Vagina (tissue), 2 donors: ENCODE data around the gene MYBPHL. TPM values are rescaled to one million over a fixed set of nuclear protein-coding genes. Genes with fewer than 3 reads are reported as not detected.

Experiments used
- DNase-seq, 2 donors: peaks; one replicate each; pipeline ENCODE4 v3.0.0-alpha.2; 2017; ENCODE audit errors: extremely low spot score in 2 of 2
- H3K27ac ChIP-seq: fragments of 200-600 bp; sonication (generic); one replicate; pipeline ENCODE4 v1.5.1; 2019
- H3K27me3 ChIP-seq: fragments of 200-600 bp; sonication (generic); one replicate; pipeline ENCODE4 v1.5.1; 2019
- H3K36me3 ChIP-seq, 2 donors: fragments of 200-600 bp; sonication (generic); one replicate each; pipeline ENCODE4 v1.5.1; 2017 to 2019
- H3K4me1 ChIP-seq: fragments of 200-600 bp; sonication (generic); one replicate; pipeline ENCODE4 v1.5.1; 2019
- H3K4me3 ChIP-seq, 2 donors: fragments of 200-600 bp; sonication (generic); 1 replicate in 1 of 2; 2 replicates in 1 of 2; pipeline ENCODE4 v1.5.1; 2016 to 2019
- H3K9me3 ChIP-seq: fragments of 200-600 bp; sonication (generic); one replicate; pipeline ENCODE4 v1.5.1; 2019
- POLR2A ChIP-seq, 2 donors: fragments of 450-650 bp; IDR thresholded peaks; one replicate each; pipeline ENCODE4 v1.6.1; 2017; ENCODE audit warnings: antibody characterized with exemption in 2 of 2, mild to moderate bottlenecking in 2 of 2, moderate library complexity in 2 of 2
- POLR2AphosphoS5 ChIP-seq, 2 donors: sonication (generic); formaldehyde crosslinking; IDR thresholded peaks; one replicate each; pipeline ENCODE4 v1.9.0; 2017; ENCODE audit warnings: antibody characterized with exemption in 2 of 2, mild to moderate bottlenecking in 2 of 2, low read depth in 1 of 2; ENCODE audit not compliant: insufficient read depth in 1 of 2
- intact Hi-C: fragments of 100-400 bp; cut with DNase I; formaldehyde crosslinking; loops from one replicate; pipeline ENCODE4 v1.15.1; 2023
- total RNA-seq: library from RNA; depleted of rRNA; stranded (reverse); fragments of >200 nt; gene quantifications from one replicate; pipeline ENCODE4 v1.2.3, GENCODE V29; 2016
- TF ChIP-seq, protein P1 (sequence below), 3 experiments: fragments of 450-650 bp in 2 of 3; fragments of 200-600 bp in 1 of 3; sonication (generic) in 1 of 3; IDR thresholded peaks; one replicate each; pipeline ENCODE4 v1.5.1; 2017 to 2019; ENCODE audit warnings: antibody characterized with exemption in 3 of 3, mild to moderate bottlenecking in 2 of 3, moderate library complexity in 2 of 3

MYBPHL gene, protein sequence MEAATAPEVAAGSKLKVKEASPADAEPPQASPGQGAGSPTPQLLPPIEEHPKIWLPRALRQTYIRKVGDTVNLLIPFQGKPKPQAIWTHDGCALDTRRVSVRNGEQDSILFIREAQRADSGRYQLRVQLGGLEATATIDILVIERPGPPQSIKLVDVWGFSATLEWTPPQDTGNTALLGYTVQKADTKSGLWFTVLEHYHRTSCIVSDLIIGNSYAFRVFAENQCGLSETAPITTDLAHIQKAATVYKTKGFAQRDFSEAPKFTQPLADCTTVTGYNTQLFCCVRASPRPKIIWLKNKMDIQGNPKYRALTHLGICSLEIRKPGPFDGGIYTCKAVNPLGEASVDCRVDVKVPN
- total RNA-seq, result not detected

DNA sequence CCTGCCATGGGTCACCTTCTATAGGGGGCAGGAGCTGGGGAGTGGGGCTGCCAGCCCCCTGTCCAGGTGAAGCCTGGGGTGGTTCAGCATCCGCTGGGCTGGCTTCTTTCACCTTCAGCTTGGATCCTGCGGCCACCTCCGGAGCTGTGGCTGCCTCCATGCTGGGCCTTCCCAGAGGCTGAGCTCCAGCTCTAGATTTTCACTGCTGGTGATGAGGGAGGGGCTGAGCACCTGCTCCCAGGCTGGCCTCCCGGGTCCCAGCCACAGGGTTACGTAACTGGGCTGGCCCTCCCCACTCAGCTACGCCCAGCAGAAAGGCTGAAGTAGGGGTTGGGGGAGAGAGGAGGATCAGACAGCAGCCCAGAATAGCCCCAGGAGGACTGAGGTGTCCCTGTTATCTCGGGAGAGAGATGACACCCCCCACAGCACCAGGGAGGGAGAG lies at the start of gene MYBPHL:
MYBPHL (minus strand) TSS at position 180 of the 442 bp plus-strand sequence; CDS start at position 160, 20 bp downstream.
- H3K4me3 ChIP-seq, result no peak within 1 kb of the TSS
- TF ChIP-seq, protein P1, sequence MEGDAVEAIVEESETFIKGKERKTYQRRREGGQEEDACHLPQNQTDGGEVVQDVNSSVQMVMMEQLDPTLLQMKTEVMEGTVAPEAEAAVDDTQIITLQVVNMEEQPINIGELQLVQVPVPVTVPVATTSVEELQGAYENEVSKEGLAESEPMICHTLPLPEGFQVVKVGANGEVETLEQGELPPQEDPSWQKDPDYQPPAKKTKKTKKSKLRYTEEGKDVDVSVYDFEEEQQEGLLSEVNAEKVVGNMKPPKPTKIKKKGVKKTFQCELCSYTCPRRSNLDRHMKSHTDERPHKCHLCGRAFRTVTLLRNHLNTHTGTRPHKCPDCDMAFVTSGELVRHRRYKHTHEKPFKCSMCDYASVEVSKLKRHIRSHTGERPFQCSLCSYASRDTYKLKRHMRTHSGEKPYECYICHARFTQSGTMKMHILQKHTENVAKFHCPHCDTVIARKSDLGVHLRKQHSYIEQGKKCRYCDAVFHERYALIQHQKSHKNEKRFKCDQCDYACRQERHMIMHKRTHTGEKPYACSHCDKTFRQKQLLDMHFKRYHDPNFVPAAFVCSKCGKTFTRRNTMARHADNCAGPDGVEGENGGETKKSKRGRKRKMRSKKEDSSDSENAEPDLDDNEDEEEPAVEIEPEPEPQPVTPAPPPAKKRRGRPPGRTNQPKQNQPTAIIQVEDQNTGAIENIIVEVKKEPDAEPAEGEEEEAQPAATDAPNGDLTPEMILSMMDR (IDR thresholded peaks at IDR 0.05), result no peak
- TF ChIP-seq POLR2A (IDR thresholded peaks at IDR 0.05) (no peak), POLR2AphosphoS5 (IDR thresholded peaks at IDR 0.05; ENCODE audit: insufficient read depth in 1 of 2, low read depth in 1 of 2) (no peak)
- DNase-seq, result no peak
- intact Hi-C loops, result no loop called here
- H3K27me3 ChIP-seq, result no peaks in the 10 kb centered on the region
- H3K36me3 ChIP-seq, result no peaks in the 10 kb centered on the region
- no peaks in the 10 kb centered on the region for H3K9me3 ChIP-seq
- no peak within 1 kb of the TSS for H3K27ac ChIP-seq
- H3K4me1 ChIP-seq, result no peaks in the 10 kb centered on the region

DNA sequence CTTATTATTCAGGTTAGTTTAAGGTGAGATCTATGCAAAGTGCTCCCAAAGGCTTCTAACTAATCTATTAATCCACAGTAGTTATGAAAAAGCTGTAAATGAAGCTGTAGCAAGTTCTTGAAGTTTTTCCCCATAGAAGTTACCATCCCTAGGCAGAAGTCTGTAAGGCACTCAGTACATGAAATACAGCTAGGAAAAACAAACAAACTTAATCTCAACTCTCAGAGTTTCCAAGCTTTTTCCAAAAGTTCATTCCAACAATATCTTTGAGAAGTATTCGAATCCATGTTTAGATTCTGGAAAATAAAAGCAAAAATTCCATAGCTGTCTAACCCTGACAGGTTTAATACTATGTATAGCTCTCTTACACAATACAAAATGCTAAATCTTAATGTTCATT lies 49.7 kb upstream of the MYBPHL start:
- no peak overlapping the region for H3K27ac ChIP-seq
- DNase-seq, result no peak
- no peaks in the 10 kb centered on the region for H3K36me3 ChIP-seq
- H3K4me3 ChIP-seq, result no peak overlapping the region
- intact Hi-C loops, result no loop called here
- H3K9me3 ChIP-seq, result no peaks in the 10 kb centered on the region
- no peaks in the 10 kb centered on the region for H3K27me3 ChIP-seq
- no peaks in the 10 kb centered on the region for H3K4me1 ChIP-seq
- TF ChIP-seq POLR2AphosphoS5 (IDR thresholded peaks at IDR 0.05; ENCODE audit: insufficient read depth in 1 of 2, low read depth in 1 of 2) (no peak), POLR2A (IDR thresholded peaks at IDR 0.05) (no peak)
- TF ChIP-seq, protein P1 (IDR thresholded peaks at IDR 0.05), result no peak

DNA sequence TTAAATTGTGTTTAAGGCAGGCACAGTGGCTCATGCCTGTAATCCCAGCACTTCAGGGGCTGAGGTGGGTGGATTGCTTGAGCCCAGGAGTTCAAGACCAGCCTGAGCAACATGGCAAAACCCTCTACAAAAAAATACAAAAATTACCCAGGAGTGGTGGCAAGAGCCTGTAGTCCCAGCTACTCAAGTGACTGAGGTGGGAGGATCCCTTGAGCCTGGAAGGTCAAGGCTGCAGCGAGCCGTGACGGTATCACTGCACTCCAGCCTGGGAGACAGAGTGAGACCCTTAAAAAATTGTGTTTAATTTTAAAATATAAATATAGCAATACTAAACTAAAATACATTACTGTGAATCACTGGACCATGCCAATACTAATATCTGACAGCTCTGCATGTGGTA lies 48.1 kb upstream of the MYBPHL start:
- TF ChIP-seq POLR2A (IDR thresholded peaks at IDR 0.05) (no peak), POLR2AphosphoS5 (IDR thresholded peaks at IDR 0.05; ENCODE audit: insufficient read depth in 1 of 2, low read depth in 1 of 2) (no peak)
- TF ChIP-seq, protein P1 (IDR thresholded peaks at IDR 0.05), result no peak
- H3K36me3 ChIP-seq, result no peaks in the 10 kb centered on the region
- intact Hi-C loops, result no loop called here

DNA sequence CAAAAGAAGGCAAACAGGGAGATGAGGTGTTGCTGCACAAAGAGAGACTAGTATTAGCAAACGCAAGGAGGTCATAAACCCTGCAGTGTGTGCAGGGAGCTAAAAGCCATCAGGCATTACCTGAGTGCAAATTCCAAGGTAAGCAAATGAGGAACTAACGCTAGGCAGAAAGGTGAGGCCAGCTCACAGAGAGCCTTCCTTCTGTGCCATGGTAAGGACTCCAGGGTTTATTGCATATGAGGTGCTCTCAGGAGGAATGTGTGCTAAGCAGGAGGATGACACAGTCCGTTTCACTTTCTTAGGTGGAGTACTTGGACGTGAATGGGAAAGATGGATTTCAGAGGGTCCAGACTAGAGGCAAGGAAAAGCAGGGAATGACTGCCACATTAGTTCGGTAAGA lies 44.6 kb upstream of the MYBPHL start:
- Histone ChIP-seq H3K4me1 (no peaks in the 10 kb centered on the region), H3K27ac (no peak overlapping the region), H3K36me3 (no peaks in the 10 kb centered on the region), H3K4me3 (no peak overlapping the region), H3K9me3 (no peaks in the 10 kb centered on the region), H3K27me3 (no peaks in the 10 kb centered on the region)
- DNase-seq, result no peak
- intact Hi-C loops, result no loop called here
- no peak for TF ChIP-seq POLR2AphosphoS5 (IDR thresholded peaks at IDR 0.05; ENCODE audit: insufficient read depth in 1 of 2, low read depth in 1 of 2)
- no peak for TF ChIP-seq POLR2A (IDR thresholded peaks at IDR 0.05)
- TF ChIP-seq, protein P1 (IDR thresholded peaks at IDR 0.05), result no peak

More for the DNA sequence above, 48.1 kb upstream of the MYBPHL start:
- H3K27ac ChIP-seq, result no peak overlapping the region
- no peaks in the 10 kb centered on the region for H3K27me3 ChIP-seq
- H3K4me1 ChIP-seq, result no peaks in the 10 kb centered on the region
- no peaks in the 10 kb centered on the region for H3K9me3 ChIP-seq
- no peak for DNase-seq
- H3K4me3 ChIP-seq, result no peak overlapping the region

DNA sequence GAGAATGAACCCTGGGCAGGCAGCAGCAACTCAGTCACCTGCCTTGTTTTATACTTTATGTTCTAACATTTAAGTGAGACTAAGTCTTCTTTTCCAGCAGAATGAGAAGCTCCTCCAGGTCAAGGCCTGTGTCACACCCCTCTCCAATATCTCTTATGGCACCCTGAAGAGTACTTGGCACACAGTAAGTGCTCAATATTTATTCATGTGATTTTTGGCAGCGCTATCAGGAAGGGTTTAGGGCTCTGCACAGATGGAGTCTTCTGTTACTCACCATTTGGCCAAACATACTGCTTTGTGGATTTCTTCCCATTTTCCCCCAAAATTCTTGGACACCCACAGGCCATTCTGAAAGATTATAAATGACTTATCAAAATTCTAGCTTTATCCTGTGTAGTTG lies 43.8 kb upstream of the MYBPHL start:
- H3K4me3 ChIP-seq, result no peak overlapping the region
- intact Hi-C loops, result no loop called here
- H3K27ac ChIP-seq, result no peak overlapping the region
- no peak for DNase-seq
- H3K36me3 ChIP-seq, result no peaks in the 10 kb centered on the region
- no peaks in the 10 kb centered on the region for H3K9me3 ChIP-seq
- TF ChIP-seq, protein P1 (IDR thresholded peaks at IDR 0.05), result no peak
- TF ChIP-seq POLR2A (IDR thresholded peaks at IDR 0.05) (no peak), POLR2AphosphoS5 (IDR thresholded peaks at IDR 0.05; ENCODE audit: insufficient read depth in 1 of 2, low read depth in 1 of 2) (no peak)
- H3K27me3 ChIP-seq, result no peaks in the 10 kb centered on the region
- no peaks in the 10 kb centered on the region for H3K4me1 ChIP-seq
